Measurements from ENCODE around the gene TACC2.

- TF ChIP-seq POLR2A (IDR thresholded peaks at IDR 0.05) (no peak), CTCF (IDR thresholded peaks at IDR 0.05) (no peak)
Observed at GRCh38 chr10:122255509-122256301, 266.7 kb downstream of the TACC2 start.
